ENCODE results near the gene ABCA7.
A peak's percentile ranks its signal among the peaks of the same experiment; 100 is the strongest.

The ABCA7 gene

GRCh38 chr19:998064-998463, 41.8 kb upstream of the ABCA7 start:
- no peak for DNase-seq (ENCODE audit: low spot score)

GRCh38 chr19:999379-999719, 40.6 kb upstream of the ABCA7 start:
- Histone ChIP-seq H3K4me3 (no peak overlapping the region), H3K27ac (no peak overlapping the region)
- TF ChIP-seq CTCF (IDR thresholded peaks at IDR 0.05), result no peak
- no peak for DNase-seq (ENCODE audit: low spot score)

More at GRCh38 chr19:998064-998463, 41.8 kb upstream of the ABCA7 start:
- TF ChIP-seq CTCF (IDR thresholded peaks at IDR 0.05), result no peak
- Histone ChIP-seq H3K27ac (no peak overlapping the region), H3K4me3 (no peak overlapping the region)

GRCh38 chr19:1000095-1000494, 39.8 kb upstream of the ABCA7 start, which contains the start of gene GRIN3B:
Gene GRIN3B, plus strand, starts transcription at chr19:1000419. Its CDS starts 19 bp downstream, at chr19:1000438.
- H3K27ac ChIP-seq, result no peak within 1 kb of the TSS
- H3K4me3 ChIP-seq, result peak within 1 kb of the TSS; percentile 65
- TF ChIP-seq CTCF (IDR thresholded peaks at IDR 0.05), result peak; percentile 14
- DNase-seq (ENCODE audit: low spot score), result no peak

GRCh38 chr19:1000591-1001537, 39.0 kb upstream of the ABCA7 start:
- H3K27ac ChIP-seq, result no peak overlapping the region
- TF ChIP-seq CTCF (IDR thresholded peaks at IDR 0.05), result no peak
- H3K4me3 ChIP-seq, result peak overlapping the region; percentile 65
- DNase-seq (ENCODE audit: low spot score), result no peak

GRCh38 chr19:1001538-1002166, 38.3 kb upstream of the ABCA7 start:
- TF ChIP-seq CTCF (IDR thresholded peaks at IDR 0.05), result peak; percentile 99
- DNase-seq (ENCODE audit: low spot score), result no peak
- H3K27ac ChIP-seq, result no peak overlapping the region
- H3K4me3 ChIP-seq, result peak overlapping the region; percentile 42

GRCh38 chr19:1002600-1002999, 37.3 kb upstream of the ABCA7 start:
- TF ChIP-seq CTCF (IDR thresholded peaks at IDR 0.05), result no peak
- H3K4me3 ChIP-seq, result no peak overlapping the region
- DNase-seq (ENCODE audit: low spot score), result no peak
- no peak overlapping the region for H3K27ac ChIP-seq
